Astrocyte of the cerebellum (primary cell): ENCODE results near the gene RBMX2.

ENCODE experiments used
- DNase-seq: peaks from one replicate; pipeline ENCODE4 v3.0.0-alpha.2; 2011; ENCODE audit warnings: low read depth
- H3K4me3 ChIP-seq: 2 replicates; pipeline ENCODE4 v1.5.1; 2011; ENCODE audit warnings: mild to moderate bottlenecking, low read depth, low read length, moderate library complexity
- in situ Hi-C: cut with HindIII; loops from 2 replicates; pipeline ENCODE4 v1.10.0; 2017; ENCODE audit warnings: low sequenced_read_pairs
- TF ChIP-seq, protein P1 (sequence below): IDR thresholded peaks from 2 replicates; pipeline ENCODE4 v1.5.1; 2012; ENCODE audit warnings: low read length, low read depth, moderate library complexity, mild to moderate bottlenecking; ENCODE audit errors: missing control alignments

Gene RBMX2

DNA sequence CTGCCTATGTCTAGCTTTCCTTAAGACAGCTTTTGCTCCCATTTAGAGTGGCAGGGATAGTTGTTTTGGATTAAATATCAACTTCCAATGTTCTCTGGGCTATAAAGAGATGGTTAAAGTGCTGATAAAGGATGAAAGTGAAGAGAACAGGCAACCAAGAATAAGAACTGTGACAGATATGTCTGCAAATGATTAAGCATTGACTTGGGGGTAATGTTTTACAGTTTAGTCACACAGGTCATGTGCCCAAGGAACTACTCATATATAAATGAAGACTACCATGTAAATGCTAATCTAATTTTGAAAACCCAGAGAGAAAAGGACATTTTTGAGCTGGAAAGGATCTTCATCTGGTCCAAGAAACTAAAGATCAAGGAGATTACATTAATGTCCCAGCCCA lies 42.1 kb downstream of the RBMX2 start:
- DNase-seq, result no peak
- TF ChIP-seq, protein P1, sequence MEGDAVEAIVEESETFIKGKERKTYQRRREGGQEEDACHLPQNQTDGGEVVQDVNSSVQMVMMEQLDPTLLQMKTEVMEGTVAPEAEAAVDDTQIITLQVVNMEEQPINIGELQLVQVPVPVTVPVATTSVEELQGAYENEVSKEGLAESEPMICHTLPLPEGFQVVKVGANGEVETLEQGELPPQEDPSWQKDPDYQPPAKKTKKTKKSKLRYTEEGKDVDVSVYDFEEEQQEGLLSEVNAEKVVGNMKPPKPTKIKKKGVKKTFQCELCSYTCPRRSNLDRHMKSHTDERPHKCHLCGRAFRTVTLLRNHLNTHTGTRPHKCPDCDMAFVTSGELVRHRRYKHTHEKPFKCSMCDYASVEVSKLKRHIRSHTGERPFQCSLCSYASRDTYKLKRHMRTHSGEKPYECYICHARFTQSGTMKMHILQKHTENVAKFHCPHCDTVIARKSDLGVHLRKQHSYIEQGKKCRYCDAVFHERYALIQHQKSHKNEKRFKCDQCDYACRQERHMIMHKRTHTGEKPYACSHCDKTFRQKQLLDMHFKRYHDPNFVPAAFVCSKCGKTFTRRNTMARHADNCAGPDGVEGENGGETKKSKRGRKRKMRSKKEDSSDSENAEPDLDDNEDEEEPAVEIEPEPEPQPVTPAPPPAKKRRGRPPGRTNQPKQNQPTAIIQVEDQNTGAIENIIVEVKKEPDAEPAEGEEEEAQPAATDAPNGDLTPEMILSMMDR, result no peak
- in situ Hi-C loops, result no loop called here
- H3K4me3 ChIP-seq, result no peak overlapping the region

DNA sequence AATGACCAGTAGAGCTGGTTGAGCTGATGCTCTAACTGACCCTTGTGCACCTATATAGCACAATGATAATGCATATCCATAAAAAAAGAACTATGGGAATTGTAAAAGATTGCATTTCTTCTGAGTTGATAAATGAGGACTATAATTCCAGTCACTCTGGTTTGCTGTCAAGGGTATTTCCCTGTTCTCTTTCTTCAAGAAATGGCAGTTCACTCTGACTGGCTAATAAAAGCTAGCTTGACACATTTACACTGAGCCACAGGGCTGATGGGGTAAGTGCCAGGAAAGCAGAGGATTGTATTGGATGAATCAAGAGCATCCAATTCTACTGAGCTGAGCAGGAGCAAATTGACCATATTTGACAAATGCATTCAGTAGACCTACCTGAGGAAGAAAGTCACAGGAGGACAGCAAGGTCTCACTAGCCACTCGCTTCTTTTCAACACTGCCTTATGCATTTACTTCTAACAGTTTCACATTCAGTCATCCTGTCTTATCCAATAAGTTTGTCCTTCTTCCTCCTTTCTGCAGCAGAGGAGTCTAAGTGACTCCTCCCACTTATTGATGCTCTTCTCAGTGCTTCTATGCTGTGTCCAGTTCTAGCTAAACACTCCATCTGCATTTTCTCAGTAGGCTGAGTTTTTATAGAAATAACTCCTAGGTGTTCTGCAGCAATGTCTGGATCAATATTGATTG lies 43.0 kb downstream of the RBMX2 start:
- in situ Hi-C loops, result no loop called here
- no peak for DNase-seq
- no peak overlapping the region for H3K4me3 ChIP-seq
- TF ChIP-seq, protein P1, result no peak

DNA sequence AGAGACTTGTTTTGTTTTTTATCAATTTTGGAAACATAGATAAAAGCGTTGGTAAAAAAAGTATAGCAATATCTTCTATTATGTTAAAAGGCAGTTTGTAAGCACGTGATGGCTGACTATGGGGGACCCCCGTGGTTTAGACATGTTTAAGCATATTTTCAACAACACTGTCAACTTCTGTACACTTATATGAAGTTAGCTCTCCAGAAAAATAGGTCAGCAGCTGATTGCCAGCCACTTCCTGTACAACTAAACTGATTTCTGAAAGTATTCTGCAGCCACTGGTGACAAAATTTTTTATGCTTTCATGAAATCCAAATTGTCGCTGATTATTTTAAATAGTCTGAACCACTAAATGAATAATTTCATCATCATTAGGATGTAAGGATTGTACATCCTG lies 45.2 kb downstream of the RBMX2 start:
- no peak for DNase-seq
- TF ChIP-seq, protein P1, result no peak
- H3K4me3 ChIP-seq, result no peak overlapping the region
- in situ Hi-C loops, result no loop called here
